H9 (cell line): ENCODE measurements around the gene YAE1. TPM values are rescaled to one million over a fixed set of nuclear protein-coding genes. Genes with fewer than 3 reads are reported as not detected.

Experiments
- DNase-seq: peaks from one replicate; pipeline ENCODE4 v3.0.0-alpha.2; 2017
- H2AFZ ChIP-seq: one replicate; pipeline ENCODE4 v1.6.1; 2013; ENCODE audit warnings: mild to moderate bottlenecking, low read length, control low read depth, moderate library complexity
- H2AK5ac ChIP-seq: 2 replicates; pipeline ENCODE4 v1.6.1; 2013; ENCODE audit warnings: low read length, control low read depth, mixed read lengths; ENCODE audit not compliant: insufficient read length
- H2BK120ac ChIP-seq: one replicate; pipeline ENCODE4 v1.6.1; 2013; ENCODE audit warnings: low read depth, mild to moderate bottlenecking, low read length, control low read depth, inconsistent platforms; ENCODE audit not compliant: poor library complexity, severe bottlenecking
- H2BK12ac ChIP-seq: 2 replicates; pipeline ENCODE4 v1.6.1; 2013; ENCODE audit warnings: low read length, control low read depth, mixed read lengths, low read depth; ENCODE audit not compliant: insufficient read length
- H2BK15ac ChIP-seq: 2 replicates; pipeline ENCODE4 v1.6.1; 2013; ENCODE audit warnings: low read depth, low read length, control low read depth
- H2BK20ac ChIP-seq: one replicate; pipeline ENCODE4 v1.6.1; 2013; ENCODE audit warnings: low read depth, mild to moderate bottlenecking, low read length, control low read depth, inconsistent platforms; ENCODE audit not compliant: poor library complexity, severe bottlenecking
- H2BK5ac ChIP-seq: 2 replicates; pipeline ENCODE4 v1.6.1; 2013; ENCODE audit warnings: low read length, control low read depth, mixed read lengths; ENCODE audit not compliant: insufficient read length
- H3K14ac ChIP-seq: 2 replicates; pipeline ENCODE4 v1.6.1; 2013; ENCODE audit warnings: low read length, control low read depth; ENCODE audit not compliant: insufficient read depth
- H3K18ac ChIP-seq: 2 replicates; pipeline ENCODE4 v1.6.1; 2013; ENCODE audit warnings: low read depth, mild to moderate bottlenecking, mixed read lengths, low read length, control low read depth; ENCODE audit not compliant: insufficient read length
- H3K23ac ChIP-seq: 2 replicates; pipeline ENCODE4 v1.6.1; 2013; ENCODE audit warnings: low read length, control low read depth, mixed read lengths, low read depth; ENCODE audit not compliant: insufficient read length
- H3K23me2 ChIP-seq: 2 replicates; pipeline ENCODE4 v1.6.1; 2013; ENCODE audit warnings: low read depth, mild to moderate bottlenecking, mixed read lengths, low read length, control low read depth; ENCODE audit not compliant: insufficient read length, poor library complexity, severe bottlenecking
- H3K27ac ChIP-seq: 2 replicates; pipeline ENCODE4 v1.5.1; 2013; ENCODE audit warnings: low read length, control low read depth, mixed read lengths, low read depth; ENCODE audit not compliant: insufficient read length
- H3K27me3 ChIP-seq: 2 replicates; pipeline ENCODE4 v1.6.1; 2013; ENCODE audit warnings: low read length, control low read depth, inconsistent platforms; ENCODE audit not compliant: insufficient read depth
- H3K4ac ChIP-seq: 2 replicates; pipeline ENCODE4 v1.6.1; 2013; ENCODE audit warnings: low read depth, mild to moderate bottlenecking, control low read depth, inconsistent platforms, low read length, moderate library complexity
- H3K4me1 ChIP-seq: 2 replicates; pipeline ENCODE4 v1.6.1; 2013; ENCODE audit warnings: low read length, control low read depth, inconsistent platforms; ENCODE audit not compliant: insufficient read depth
- H3K4me2 ChIP-seq: 2 replicates; pipeline ENCODE4 v1.6.1; 2013; ENCODE audit warnings: low read length, control low read depth, mixed read lengths; ENCODE audit not compliant: insufficient read length, insufficient read depth
- H3K56ac ChIP-seq: 2 replicates; pipeline ENCODE4 v1.6.1; 2013; ENCODE audit warnings: low read depth, mild to moderate bottlenecking, mixed read lengths, low read length, control low read depth; ENCODE audit not compliant: insufficient read length
- H3K79me1 ChIP-seq: 2 replicates; pipeline ENCODE4 v1.6.1; 2013; ENCODE audit warnings: low read depth, mild to moderate bottlenecking, moderate library complexity, low read length, control low read depth, inconsistent platforms; ENCODE audit not compliant: insufficient read depth, poor library complexity, severe bottlenecking
- H3K79me2 ChIP-seq: 2 replicates; pipeline ENCODE4 v1.6.1; 2013; ENCODE audit warnings: low read length, control low read depth, inconsistent platforms; ENCODE audit not compliant: insufficient read depth
- H3K9ac ChIP-seq: 2 replicates; pipeline ENCODE4 v1.6.1; 2013; ENCODE audit warnings: low read length, control low read depth, mixed read lengths; ENCODE audit not compliant: insufficient read length; ENCODE audit errors: extremely low read depth
- H3K9me3 ChIP-seq: one replicate; pipeline ENCODE4 v1.6.1; 2013; ENCODE audit warnings: low read depth, low read length, inconsistent platforms; ENCODE audit not compliant: control insufficient read depth
- H3T11ph ChIP-seq: one replicate; pipeline ENCODE4 v1.6.1; 2013; ENCODE audit warnings: mild to moderate bottlenecking, low read length, control low read depth, inconsistent platforms
- H4K20me1 ChIP-seq: one replicate; pipeline ENCODE4 v1.6.1; 2013; ENCODE audit not compliant: control insufficient read depth, insufficient read length, insufficient read depth
- H4K5ac ChIP-seq: 2 replicates; pipeline ENCODE4 v1.6.1; 2013; ENCODE audit warnings: low read depth, mild to moderate bottlenecking, mixed read lengths, low read length, control low read depth; ENCODE audit not compliant: insufficient read length
- H4K8ac ChIP-seq: replicated peaks from 2 replicates; pipeline ENCODE4 v1.6.1; 2013; ENCODE audit warnings: low read length, control low read depth, mixed read lengths, low read depth; ENCODE audit not compliant: insufficient read length
- H4K91ac ChIP-seq: 2 replicates; pipeline ENCODE4 v1.6.1; 2013; ENCODE audit warnings: low read depth, mild to moderate bottlenecking, moderate library complexity, mixed read lengths, low read length, control low read depth; ENCODE audit not compliant: insufficient read length
- H3K27ac Mint-ChIP-seq, 3 experiments: 2 replicates in 2 of 3; 3 replicates in 1 of 3; pipeline ENCODE4 v1.8.0; 2020 to 2021; ENCODE audit warnings: mixed read lengths in 3 of 3, mild to moderate bottlenecking in 1 of 3, moderate library complexity in 1 of 3
- H3K27me3 Mint-ChIP-seq: 2 replicates; pipeline ENCODE4 v1.8.0; 2021; ENCODE audit warnings: low read depth, mild to moderate bottlenecking, moderate library complexity, mixed read lengths
- H3K36me3 Mint-ChIP-seq, 3 experiments: 2 replicates in 2 of 3; 3 replicates in 1 of 3; pipeline ENCODE4 v1.8.0; 2020 to 2021; ENCODE audit warnings: low read depth in 3 of 3, mixed read lengths in 3 of 3; ENCODE audit not compliant: insufficient read depth in 1 of 3
- H3K4me1 Mint-ChIP-seq, 2 experiments: 2 replicates each; pipeline ENCODE4 v1.8.0; 2020; ENCODE audit warnings: mixed read lengths in 2 of 2
- H3K4me3 Mint-ChIP-seq, 2 experiments: 2 replicates in 1 of 2; 3 replicates in 1 of 2; pipeline ENCODE4 v1.8.0; 2020 to 2021; ENCODE audit warnings: mild to moderate bottlenecking in 2 of 2, mixed read lengths in 2 of 2, moderate library complexity in 1 of 2
- H3K9me3 Mint-ChIP-seq, 2 experiments: 2 replicates in 1 of 2; 3 replicates in 1 of 2; pipeline ENCODE4 v1.8.0; 2020; ENCODE audit warnings: mild to moderate bottlenecking in 2 of 2, mixed read lengths in 2 of 2, moderate library complexity in 1 of 2
- WGBS: extraction: QIAGEN DNeasy Blood & Tissue Kit; methylation state at CpG from one replicate; pipeline ENCODE4 v1.1.7; 2013; ENCODE audit warnings: missing lambda C conversion rate, low lambda C conversion rate, mixed read lengths; ENCODE audit not compliant: insufficient read length; ENCODE audit errors: extremely low coverage; 5-methylcytosine and 5-hydroxymethylcytosine counted together
- total RNA-seq: library from RNA; stranded (reverse); gene quantifications from 2 replicates; pipeline ENCODE4 v1.2.1, GENCODE V29; 2021
- TF ChIP-seq, protein P1 (sequence below): fragments of 200-600 bp; sonication (generic); conservative IDR thresholded peaks from 3 replicates; pipeline ENCODE4 v1.8.0; 2021; ENCODE audit warnings: antibody characterized with exemption, mild to moderate bottlenecking

Gene YAE1
- total RNA-seq, 1 experiment from 2014 or later: 28.8 TPM

DNA sequence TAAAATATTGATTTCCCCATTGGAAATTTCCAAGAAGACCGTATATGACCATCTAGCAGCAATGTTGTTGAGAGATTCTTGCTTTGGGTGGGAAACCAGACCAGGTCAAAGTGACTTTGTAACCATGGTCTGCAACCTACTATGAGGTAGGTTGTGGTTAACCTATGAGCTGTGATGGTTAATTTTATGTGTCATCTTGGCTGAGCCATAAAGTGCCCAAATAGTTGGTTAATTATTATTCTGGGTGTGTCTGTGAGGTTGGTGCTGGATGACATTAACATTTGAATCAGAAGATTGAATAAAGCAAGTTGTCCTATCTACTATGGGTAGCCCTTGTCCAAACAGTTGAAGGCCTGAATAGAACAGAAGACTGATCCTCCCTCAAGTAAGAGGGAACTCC lies 38.9 kb downstream of the YAE1 start:
- Histone ChIP-seq H4K8ac (no peak overlapping the region), H4K5ac (no peak overlapping the region), H3T11ph (no peak overlapping the region), H3K79me2 (no peaks in the 10 kb centered on the region), H3K27me3 (no peaks in the 10 kb centered on the region; the same call in 1 of the 2 replicates), H3K9ac (no peak overlapping the region), H3K4ac (no peak overlapping the region), H3K79me1 (no peaks in the 10 kb centered on the region), H3K18ac (no peak overlapping the region), H3K14ac (no peak overlapping the region), H2BK20ac (no peak overlapping the region), H2AFZ (no peak overlapping the region), H3K9me3 (no peaks in the 10 kb centered on the region), H4K91ac (no peak overlapping the region), H3K56ac (no peak overlapping the region), H2BK5ac (no peak overlapping the region), H2AK5ac (no peak overlapping the region), H4K20me1 (no peaks in the 10 kb centered on the region), H3K23ac (no peak overlapping the region), H3K27ac (no peak overlapping the region), H2BK15ac (no peak overlapping the region), H2BK120ac (no peak overlapping the region), H3K23me2 (peaks cover 2% of the 10 kb centered on the region), H2BK12ac (no peak overlapping the region), H3K4me2 (no peak overlapping the region), H3K4me1 (no peaks in the 10 kb centered on the region; the same call in 1 of the 2 replicates)
- no peak for DNase-seq
- TF ChIP-seq, protein P1, sequence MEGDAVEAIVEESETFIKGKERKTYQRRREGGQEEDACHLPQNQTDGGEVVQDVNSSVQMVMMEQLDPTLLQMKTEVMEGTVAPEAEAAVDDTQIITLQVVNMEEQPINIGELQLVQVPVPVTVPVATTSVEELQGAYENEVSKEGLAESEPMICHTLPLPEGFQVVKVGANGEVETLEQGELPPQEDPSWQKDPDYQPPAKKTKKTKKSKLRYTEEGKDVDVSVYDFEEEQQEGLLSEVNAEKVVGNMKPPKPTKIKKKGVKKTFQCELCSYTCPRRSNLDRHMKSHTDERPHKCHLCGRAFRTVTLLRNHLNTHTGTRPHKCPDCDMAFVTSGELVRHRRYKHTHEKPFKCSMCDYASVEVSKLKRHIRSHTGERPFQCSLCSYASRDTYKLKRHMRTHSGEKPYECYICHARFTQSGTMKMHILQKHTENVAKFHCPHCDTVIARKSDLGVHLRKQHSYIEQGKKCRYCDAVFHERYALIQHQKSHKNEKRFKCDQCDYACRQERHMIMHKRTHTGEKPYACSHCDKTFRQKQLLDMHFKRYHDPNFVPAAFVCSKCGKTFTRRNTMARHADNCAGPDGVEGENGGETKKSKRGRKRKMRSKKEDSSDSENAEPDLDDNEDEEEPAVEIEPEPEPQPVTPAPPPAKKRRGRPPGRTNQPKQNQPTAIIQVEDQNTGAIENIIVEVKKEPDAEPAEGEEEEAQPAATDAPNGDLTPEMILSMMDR: no peak
- no peak overlapping the region for H3K27ac Mint-ChIP-seq
- no peaks in the 10 kb centered on the region for H3K9me3 Mint-ChIP-seq
- H3K27me3 Mint-ChIP-seq: peaks cover 14% of the 10 kb centered on the region
- H3K4me1 Mint-ChIP-seq: peaks cover 3 to 10% of the 10 kb centered on the region in 2 experiments
- WGBS: no CpG with 5 or more reads among the region's 1 CpG
- no peak overlapping the region for H3K4me3 Mint-ChIP-seq
- no peaks in the 10 kb centered on the region for H3K36me3 Mint-ChIP-seq
